Lung (tissue), 12 donors: ENCODE measurements around the gene SLC7A11. TPM values are rescaled to one million over a fixed set of nuclear protein-coding genes. Genes with fewer than 3 reads are reported as not detected.

ENCODE experiments used
- ATAC-seq: fragments of 200-7000 bp; cut with Tn5 transposase; one replicate; pipeline ENCODE4 v1.9.1; 2020; ENCODE audit warnings: moderate number of reproducible peaks; ENCODE audit not compliant: insufficient read depth, low FRiP score
- DNase-seq, 3 donors: peaks; one replicate each; pipeline ENCODE4 v3.0.0-alpha.2; 2013 to 2017
- H3K27ac ChIP-seq, 2 donors: one replicate each; pipeline ENCODE4 v1.5.1; 2013; ENCODE audit warnings: mild to moderate bottlenecking in 2 of 2, moderate library complexity in 2 of 2, control low read depth in 1 of 2, inconsistent platforms in 1 of 2, low read depth in 1 of 2, low read length in 1 of 2
- H3K27me3 ChIP-seq, 3 donors: one replicate each; pipeline ENCODE4 v1.5.1; 2013; ENCODE audit warnings: low read length in 2 of 3; ENCODE audit not compliant: control insufficient read depth in 3 of 3, insufficient read depth in 3 of 3
- H3K36me3 ChIP-seq, 4 donors: one replicate each; pipeline ENCODE4 v1.5.1; 2013; ENCODE audit warnings: low read length in 4 of 4, mild to moderate bottlenecking in 1 of 4, moderate library complexity in 1 of 4; ENCODE audit not compliant: control insufficient read depth in 4 of 4, insufficient read depth in 4 of 4
- H3K4me1 ChIP-seq, 5 donors: one replicate each; pipeline ENCODE4 v1.5.1; 2013; ENCODE audit warnings: low read length in 5 of 5, mild to moderate bottlenecking in 2 of 5, moderate library complexity in 1 of 5; ENCODE audit not compliant: control insufficient read depth in 5 of 5, insufficient read depth in 5 of 5
- H3K4me3 ChIP-seq: one replicate; pipeline ENCODE4 v1.5.1; 2013; ENCODE audit warnings: mild to moderate bottlenecking, control low read depth, moderate library complexity
- H3K9ac ChIP-seq, 2 donors: one replicate each; pipeline ENCODE4 v1.5.1; 2013; ENCODE audit warnings: low read length in 2 of 2, control low read depth in 1 of 2; ENCODE audit not compliant: insufficient read depth in 1 of 2
- H3K9me3 ChIP-seq, 4 donors: one replicate each; pipeline ENCODE4 v1.5.1; 2013; ENCODE audit warnings: low read length in 3 of 4, mild to moderate bottlenecking in 1 of 4, moderate library complexity in 1 of 4; ENCODE audit not compliant: control insufficient read depth in 4 of 4, insufficient read depth in 3 of 4
- WGBS, 2 donors: extraction: QIAGEN DNeasy Blood & Tissue Kit; methylation state at CpG; one replicate each; pipeline ENCODE4 v1.1.7; 2013; 5-methylcytosine and 5-hydroxymethylcytosine counted together
- polyA plus RNA-seq, 2 donors: library from polyadenylated mRNA; stranded (reverse); fragments of 200-250 nt; gene quantifications; one replicate each; pipeline ENCODE4 v1.2.1, GENCODE V29; 2013
- total RNA-seq, 2 donors: library from RNA; depleted of rRNA in 1 of 2; stranded (reverse); fragments of >200 nt in 1 of 2; gene quantifications; one replicate each; pipeline ENCODE4 v1.2.1, GENCODE V29; 2014 to 2021
- TF ChIP-seq, protein P1 (sequence below): IDR thresholded peaks from 2 replicates; pipeline ENCODE4 v1.5.1; 2012; ENCODE audit warnings: mild to moderate bottlenecking; ENCODE audit errors: control extremely low read depth, extremely low read depth
- donor health status: control.
- donor health status: control.
- donor health status: Bipolar disorder and iron deficiency.
- donor health status: healthy.
- donor health status: DM: yes; HTN: yes; CAD: no.

The SLC7A11 gene
- total and polyA plus RNA-seq, 4 donors: 2.0 to 6.7 (median 2.9) TPM

DNA sequence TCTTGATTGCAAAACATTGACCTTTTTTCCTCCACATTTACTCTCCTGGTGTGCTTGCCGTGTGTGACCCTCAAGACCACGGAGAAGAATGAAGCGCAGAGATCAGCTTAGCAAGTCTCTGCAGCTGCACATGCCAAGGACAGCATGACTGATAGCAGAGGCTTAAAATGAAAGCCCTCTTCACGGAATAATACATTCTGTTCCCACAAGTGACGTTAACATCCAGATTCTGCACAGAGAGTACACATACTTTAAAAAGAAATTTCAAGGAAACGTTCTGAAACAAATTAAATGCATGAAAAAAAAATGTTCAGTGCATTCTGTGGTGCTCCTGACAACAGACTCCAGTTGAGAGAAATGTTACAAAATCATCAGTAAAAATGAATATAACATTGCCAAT is 60.9 kb downstream of the SLC7A11 start:
- Histone ChIP-seq H3K9ac (no peak overlapping the region), H3K27me3 (no peaks in the 10 kb centered on the region), H3K9me3 (no peaks in the 10 kb centered on the region), H3K36me3 (no peaks in the 10 kb centered on the region), H3K4me1 (peaks cover 0 to 12% (median 0%) of the 10 kb centered on the region in 5 donors), H3K27ac (peak overlapping the region in 1 of 2 donors; percentile 9), H3K4me3 (no peak overlapping the region)
- DNase-seq (peak in 1 of 3 donors; percentile 8), ATAC-seq (no peak)
- TF ChIP-seq, protein P1, sequence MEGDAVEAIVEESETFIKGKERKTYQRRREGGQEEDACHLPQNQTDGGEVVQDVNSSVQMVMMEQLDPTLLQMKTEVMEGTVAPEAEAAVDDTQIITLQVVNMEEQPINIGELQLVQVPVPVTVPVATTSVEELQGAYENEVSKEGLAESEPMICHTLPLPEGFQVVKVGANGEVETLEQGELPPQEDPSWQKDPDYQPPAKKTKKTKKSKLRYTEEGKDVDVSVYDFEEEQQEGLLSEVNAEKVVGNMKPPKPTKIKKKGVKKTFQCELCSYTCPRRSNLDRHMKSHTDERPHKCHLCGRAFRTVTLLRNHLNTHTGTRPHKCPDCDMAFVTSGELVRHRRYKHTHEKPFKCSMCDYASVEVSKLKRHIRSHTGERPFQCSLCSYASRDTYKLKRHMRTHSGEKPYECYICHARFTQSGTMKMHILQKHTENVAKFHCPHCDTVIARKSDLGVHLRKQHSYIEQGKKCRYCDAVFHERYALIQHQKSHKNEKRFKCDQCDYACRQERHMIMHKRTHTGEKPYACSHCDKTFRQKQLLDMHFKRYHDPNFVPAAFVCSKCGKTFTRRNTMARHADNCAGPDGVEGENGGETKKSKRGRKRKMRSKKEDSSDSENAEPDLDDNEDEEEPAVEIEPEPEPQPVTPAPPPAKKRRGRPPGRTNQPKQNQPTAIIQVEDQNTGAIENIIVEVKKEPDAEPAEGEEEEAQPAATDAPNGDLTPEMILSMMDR: no peak
- 48 to 68% methylated on average over 6 of the region's 6 CpGs for WGBS, 2 donors

DNA sequence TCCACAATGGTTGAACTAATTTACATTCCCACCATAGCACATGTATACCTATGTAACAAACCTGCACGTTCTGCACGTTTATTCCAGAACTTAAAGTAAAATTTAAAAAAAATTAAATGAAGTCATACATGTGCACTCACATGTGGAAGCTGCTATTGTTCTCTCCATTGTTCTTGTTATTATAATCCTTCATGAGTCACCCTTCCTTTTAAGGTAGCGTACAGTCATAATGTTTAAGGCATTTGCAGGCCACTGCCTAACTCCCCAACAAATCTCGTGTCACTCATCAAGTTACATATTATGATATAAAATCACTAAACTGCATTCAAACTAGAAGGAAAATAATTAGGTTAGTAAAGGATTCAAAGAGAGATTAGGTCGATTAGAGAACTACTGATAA is 63.6 kb downstream of the SLC7A11 start:
- no peaks in the 10 kb centered on the region for H3K36me3 ChIP-seq
- peaks cover 0 to 20% (median 7%) of the 10 kb centered on the region in 5 donors for H3K4me1 ChIP-seq
- H3K27me3 ChIP-seq: no peaks in the 10 kb centered on the region
- WGBS, 2 donors: 89 to 92% methylated on average over 5 of the region's 5 CpGs
- DNase-seq (no peak), ATAC-seq (no peak)
- H3K27ac ChIP-seq: no peak overlapping the region
- no peak overlapping the region for H3K4me3 ChIP-seq
- H3K9ac ChIP-seq: no peak overlapping the region
- no peaks in the 10 kb centered on the region for H3K9me3 ChIP-seq
- TF ChIP-seq, protein P1: no peak

- Histone ChIP-seq H3K27ac (no peak overlapping the region), H3K36me3 (no peaks in the 10 kb centered on the region), H3K9ac (no peak overlapping the region), H3K4me3 (no peak overlapping the region), H3K27me3 (no peaks in the 10 kb centered on the region), H3K9me3 (no peaks in the 10 kb centered on the region), H3K4me1 (peaks cover 0 to 20% (median 7%) of the 10 kb centered on the region in 5 donors)
- 90 to 95% methylated on average over 2 of the region's 2 CpGs for WGBS, 2 donors
- TF ChIP-seq, protein P1: no peak
- DNase-seq: no peak
- no peak for ATAC-seq
Observed at GRCh38 chr4:138177278-138177968, 64.7 kb downstream of the SLC7A11 start.
